ENCODE data around the gene MIX23. TPM values are rescaled to one million over a fixed set of nuclear protein-coding genes. Genes with fewer than 3 reads are reported as not detected.

The MIX23 gene
- total RNA-seq = 34.1 and 36.2 TPM in 2 replicates

GRCh38 chr3:122382888-122383666, at the start of gene MIX23:
MIX23 (minus strand) TSS chr3:122383231; CDS start chr3:122383224, 7 bp downstream.

GRCh38 chr3:122415762-122416654, 33.0 kb upstream of the MIX23 start, which contains the start of gene WDR5B:
WDR5B (minus strand) TSS chr3:122416062; CDS start chr3:122415528, 534 bp downstream.

GRCh38 chr3:122383771-122384697, 1.0 kb upstream of the MIX23 start, which contains the start of gene FAM162A:
FAM162A (plus strand) TSS chr3:122384182; CDS start chr3:122384266, 84 bp downstream.

GRCh38 chr3:122324871-122325323, 58.1 kb downstream of the MIX23 start, which contains the start of gene CSTA:
CSTA (plus strand) TSS chr3:122325248; CDS start chr3:122325293, 45 bp downstream.

Other genes with a start within 250 kb of the MIX23 start
- gene CASR, start 199.6 kb downstream of the MIX23 start, total RNA-seq = not detected in 2 replicates
- gene CSTA, start 58.0 kb downstream of the MIX23 start, total RNA-seq = 0.66 TPM in 1 of 2 replicates, not detected in the other
- 15.0 and 26.7 TPM in 2 replicates for gene FAM162A, start 951 bp upstream of the MIX23 start, total RNA-seq
- gene WDR5B, start 32.8 kb upstream of the MIX23 start, total RNA-seq = 3.2 and 3.9 TPM in 2 replicates
- 30.1 and 39.9 TPM in 2 replicates for gene KPNA1, start 131.7 kb upstream of the MIX23 start, total RNA-seq
- 9.9 and 17.1 TPM in 2 replicates for gene PARP9, start 181.1 kb upstream of the MIX23 start, total RNA-seq
- gene DTX3L, start 181.1 kb upstream of the MIX23 start, total RNA-seq = 8.2 and 13.9 TPM in 2 replicates
- gene PARP15, start 194.4 kb upstream of the MIX23 start, total RNA-seq = 0.18 and 0.19 TPM in 2 replicates